MCF 10A (cell line): ENCODE results near the gene CACNA1D. TPM values are rescaled to one million over a fixed set of nuclear protein-coding genes. Genes with fewer than 3 reads are reported as not detected.

Experiments used
- BruUV-seq: library from RNA; stranded (reverse); fragments of 400-500 nt; replicated peaks from 2 replicates; lab custom pipeline; 2021; lab: Mats Ljungman, UMichigan
- CTCF ChIA-PET: fragments of 300-600 bp; sonication (Branson Sonifier 250); formaldehyde crosslinking; extraction: SDS; loops from one replicate; lab custom pipeline; 2021; ENCODE audit warnings: antibody characterized with exemption, inconsistent platforms; lab: Yijun Ruan, JAX
- POLR2A ChIA-PET: fragments of 300-600, 350-650 bp; sonication (Branson Sonifier 250); formaldehyde crosslinking; extraction: SDS; loops from one replicate; lab custom pipeline; 2020; ENCODE audit warnings: antibody characterized with exemption, inconsistent platforms; lab: Yijun Ruan, JAX
- DNase-seq: peaks from one replicate; pipeline ENCODE4 v3.0.0-alpha.2; 2018; ENCODE audit not compliant: unreplicated experiment
- H3K27ac Mint-ChIP-seq: one replicate; pipeline ENCODE4 v1.8.0; 2022; ENCODE audit warnings: mild to moderate bottlenecking, low read depth, mixed read lengths; ENCODE audit not compliant: unreplicated experiment
- H3K27me3 Mint-ChIP-seq: one replicate; pipeline ENCODE4 v1.8.0; 2022; ENCODE audit warnings: mixed read lengths; ENCODE audit not compliant: insufficient read depth, unreplicated experiment
- H3K36me3 Mint-ChIP-seq: one replicate; pipeline ENCODE4 v1.8.0; 2022; ENCODE audit warnings: mild to moderate bottlenecking, moderate library complexity, mixed read lengths; ENCODE audit not compliant: insufficient read depth, unreplicated experiment
- H3K4me1 Mint-ChIP-seq: one replicate; pipeline ENCODE4 v1.8.0; 2022; ENCODE audit warnings: mixed read lengths; ENCODE audit not compliant: insufficient read depth, unreplicated experiment
- H3K4me3 Mint-ChIP-seq: one replicate; pipeline ENCODE4 v1.8.0; 2022; ENCODE audit warnings: mild to moderate bottlenecking, moderate library complexity, mixed read lengths; ENCODE audit not compliant: unreplicated experiment
- H3K9me3 Mint-ChIP-seq: one replicate; pipeline ENCODE4 v1.8.0; 2022; ENCODE audit warnings: mixed read lengths; ENCODE audit not compliant: unreplicated experiment
- intact Hi-C: fragments of 100-400 bp; cut with micrococcal nuclease; formaldehyde crosslinking; loops from 2 replicates; pipeline ENCODE4 v1.14.1; 2022
- total RNA-seq: library from RNA; stranded (reverse); gene quantifications from 2 replicates; pipeline ENCODE4 v1.2.3, GENCODE V29; 2022
- TF ChIP-seq, protein P1 (sequence below): fragments of 200-600 bp; IDR thresholded peaks from one replicate; pipeline ENCODE4 v1.8.0; 2022; ENCODE audit warnings: antibody characterized with exemption, mild to moderate bottlenecking; ENCODE audit not compliant: unreplicated experiment

CACNA1D gene
- total RNA-seq, 1 experiment from 2014 or later: 0.26 TPM

GRCh38 chr3:53795789-53796560 is 301.6 kb downstream of the CACNA1D start:
- H3K4me3 Mint-ChIP-seq: no peak overlapping the region
- no peak overlapping the region for H3K27ac Mint-ChIP-seq
- DNase-seq: no peak
- H3K4me1 Mint-ChIP-seq: peaks cover 11% of the 10 kb centered on the region
- intact Hi-C loops: no loop called here
- ChIA-PET POLR2A (no interaction called here), CTCF (interaction anchor here (1.4 kb wide), 1 partner anchor 8 kb away, joined by 4 read pairs; no protein-coding TSS in a partner anchor)
- no peaks in the 10 kb centered on the region for H3K9me3 Mint-ChIP-seq
- BruUV-seq: no TSS peak
- H3K27me3 Mint-ChIP-seq: no peaks in the 10 kb centered on the region
- TF ChIP-seq, protein P1, sequence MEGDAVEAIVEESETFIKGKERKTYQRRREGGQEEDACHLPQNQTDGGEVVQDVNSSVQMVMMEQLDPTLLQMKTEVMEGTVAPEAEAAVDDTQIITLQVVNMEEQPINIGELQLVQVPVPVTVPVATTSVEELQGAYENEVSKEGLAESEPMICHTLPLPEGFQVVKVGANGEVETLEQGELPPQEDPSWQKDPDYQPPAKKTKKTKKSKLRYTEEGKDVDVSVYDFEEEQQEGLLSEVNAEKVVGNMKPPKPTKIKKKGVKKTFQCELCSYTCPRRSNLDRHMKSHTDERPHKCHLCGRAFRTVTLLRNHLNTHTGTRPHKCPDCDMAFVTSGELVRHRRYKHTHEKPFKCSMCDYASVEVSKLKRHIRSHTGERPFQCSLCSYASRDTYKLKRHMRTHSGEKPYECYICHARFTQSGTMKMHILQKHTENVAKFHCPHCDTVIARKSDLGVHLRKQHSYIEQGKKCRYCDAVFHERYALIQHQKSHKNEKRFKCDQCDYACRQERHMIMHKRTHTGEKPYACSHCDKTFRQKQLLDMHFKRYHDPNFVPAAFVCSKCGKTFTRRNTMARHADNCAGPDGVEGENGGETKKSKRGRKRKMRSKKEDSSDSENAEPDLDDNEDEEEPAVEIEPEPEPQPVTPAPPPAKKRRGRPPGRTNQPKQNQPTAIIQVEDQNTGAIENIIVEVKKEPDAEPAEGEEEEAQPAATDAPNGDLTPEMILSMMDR: no peak
- H3K36me3 Mint-ChIP-seq: no peaks in the 10 kb centered on the region

- H3K27me3 Mint-ChIP-seq: no peaks in the 10 kb centered on the region
- ChIA-PET CTCF (interaction anchor here (0.6 kb wide), 1 partner anchor 454 kb away, joined by 3 read pairs; no protein-coding TSS in a partner anchor), POLR2A (no interaction called here)
- no peak overlapping the region for H3K27ac Mint-ChIP-seq
- no peaks in the 10 kb centered on the region for H3K36me3 Mint-ChIP-seq
- peaks cover 11% of the 10 kb centered on the region for H3K4me1 Mint-ChIP-seq
- TF ChIP-seq, protein P1: no peak
- no peak for DNase-seq
- H3K4me3 Mint-ChIP-seq: no peak overlapping the region
- no peaks in the 10 kb centered on the region for H3K9me3 Mint-ChIP-seq
- intact Hi-C loops: no loop called here
- BruUV-seq: no TSS peak
Measured at GRCh38 chr3:53798144-53798543, 303.7 kb downstream of the CACNA1D start.

DNA sequence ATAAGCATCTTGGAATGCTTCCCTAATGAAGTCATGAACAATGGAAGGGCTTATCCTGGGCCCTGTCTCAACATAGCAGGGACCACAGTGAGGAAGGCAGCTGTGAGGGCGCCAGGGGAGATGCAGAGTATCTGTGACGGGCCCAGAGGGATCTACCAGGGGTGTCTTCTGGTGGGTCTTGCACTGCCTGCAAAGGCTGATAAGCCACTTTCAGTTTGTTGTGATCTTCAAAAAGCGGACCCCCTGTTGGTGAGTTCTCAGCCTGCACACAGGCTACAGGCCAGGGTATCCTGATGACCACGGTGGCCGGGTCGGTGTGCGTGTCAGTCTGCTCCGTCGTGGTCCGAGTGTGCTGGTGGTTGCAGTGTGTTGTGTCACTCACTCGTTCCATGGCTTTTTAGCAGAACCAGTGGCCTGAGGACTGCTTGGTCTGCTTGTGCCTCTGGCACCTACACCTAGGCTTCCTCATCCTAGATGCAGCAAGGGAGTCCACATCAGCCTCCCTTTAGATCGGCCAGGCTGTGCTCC is 305.0 kb downstream of the CACNA1D start:
- CTCF ChIA-PET: no interaction called here
- no peaks in the 10 kb centered on the region for H3K9me3 Mint-ChIP-seq
- H3K4me3 Mint-ChIP-seq: no peak overlapping the region
- H3K27me3 Mint-ChIP-seq: no peaks in the 10 kb centered on the region
- TF ChIP-seq, protein P1: no peak
- H3K36me3 Mint-ChIP-seq: no peaks in the 10 kb centered on the region
- no peak overlapping the region for H3K27ac Mint-ChIP-seq
- POLR2A ChIA-PET: no interaction called here
- BruUV-seq: no TSS peak
- H3K4me1 Mint-ChIP-seq: peaks cover 11% of the 10 kb centered on the region
- intact Hi-C loops: no loop called here
- DNase-seq: no peak

DNA sequence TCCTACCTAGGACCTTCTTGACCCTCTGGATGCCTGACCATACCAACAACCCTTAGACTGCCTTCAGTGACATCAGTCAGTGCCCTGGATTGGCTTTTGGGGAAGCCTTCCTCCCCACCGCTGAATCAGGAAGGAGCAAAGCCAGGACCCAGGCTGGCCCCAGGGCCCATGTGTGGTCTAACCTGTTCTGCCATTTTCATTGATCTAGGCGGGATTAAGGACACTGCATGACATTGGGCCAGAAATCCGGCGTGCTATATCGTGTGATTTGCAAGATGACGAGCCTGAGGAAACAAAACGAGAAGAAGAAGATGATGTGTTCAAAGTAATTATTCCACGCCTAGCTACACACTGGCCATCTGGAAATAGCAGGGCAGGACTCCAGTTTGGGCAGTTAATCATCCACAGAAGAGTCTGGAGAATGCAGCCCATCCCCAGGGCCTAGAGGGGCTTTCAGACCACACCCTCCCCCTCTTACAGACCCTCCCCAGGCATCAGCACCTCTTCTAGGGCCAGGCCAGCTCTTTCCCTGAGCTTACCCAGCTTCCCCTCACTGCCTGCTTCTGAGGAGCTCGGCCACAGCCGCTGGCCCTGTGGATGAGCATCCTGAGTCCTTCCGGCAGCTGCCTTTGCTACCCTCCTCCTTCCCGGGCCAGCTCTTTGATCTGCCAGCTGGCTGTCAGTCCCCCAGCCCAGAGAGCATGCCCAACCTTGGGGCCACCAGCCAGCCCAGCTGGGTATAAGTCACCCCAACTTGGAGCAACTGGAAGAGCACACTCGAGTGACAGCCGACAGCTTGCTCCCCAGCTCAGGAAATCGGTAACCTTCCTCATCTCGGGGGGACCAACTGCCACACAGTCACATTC is 305.9 kb downstream of the CACNA1D start:
- TF ChIP-seq, protein P1: no peak
- Mint-ChIP-seq H3K4me1 (peaks cover 4% of the 10 kb centered on the region), H3K36me3 (no peaks in the 10 kb centered on the region), H3K27me3 (no peaks in the 10 kb centered on the region), H3K4me3 (no peak overlapping the region), H3K27ac (no peak overlapping the region), H3K9me3 (no peaks in the 10 kb centered on the region)
- no peak for DNase-seq
- intact Hi-C loops: no loop called here
- ChIA-PET CTCF (interaction anchor here (0.6 kb wide), 1 partner anchor 425 kb away, joined by 3 read pairs; no protein-coding TSS in a partner anchor), POLR2A (no interaction called here)
- no TSS peak for BruUV-seq
